Suprapubic skin (tissue), 4 donors: ENCODE data around the gene CADPS.

Experiments used
- CTCF ChIP-seq, 2 donors: fragments of 200-600 bp in 1 of 2; fragments of 450-650 bp in 1 of 2; sonication (generic) in 1 of 2; IDR thresholded peaks; one replicate each; pipeline ENCODE4 v1.5.1; 2016 to 2019; ENCODE audit warnings: antibody characterized with exemption in 2 of 2, mild to moderate bottlenecking in 1 of 2, moderate library complexity in 1 of 2
- EP300 ChIP-seq: sonication (generic); formaldehyde crosslinking; IDR thresholded peaks from one replicate; pipeline ENCODE4 v1.6.1; 2017; ENCODE audit warnings: antibody characterized with exemption
- POLR2A ChIP-seq, 2 donors: fragments of 450-650 bp; IDR thresholded peaks; one replicate each; pipeline ENCODE4 v1.6.1; 2017; ENCODE audit warnings: antibody characterized with exemption in 2 of 2, mild to moderate bottlenecking in 2 of 2, moderate library complexity in 2 of 2
- POLR2AphosphoS5 ChIP-seq, 3 donors: sonication (generic); formaldehyde crosslinking; IDR thresholded peaks; one replicate each; pipeline ENCODE4 v1.6.1; 2017; ENCODE audit warnings: antibody characterized with exemption in 3 of 3

GRCh38 chr3:62636235-62636826, 238.9 kb downstream of the CADPS start:
- TF ChIP-seq CTCF (IDR thresholded peaks at IDR 0.05) (no peak), POLR2AphosphoS5 (IDR thresholded peaks at IDR 0.05) (no peak), POLR2A (IDR thresholded peaks at IDR 0.05) (no peak), EP300 (no peak)
